PC-3 (cell line): ENCODE results near the gene ZNF512B. TPM values are rescaled to one million over a fixed set of nuclear protein-coding genes. Genes with fewer than 3 reads are reported as not detected.

Source experiments
- ATAC-seq: fragments of 200-7000 bp; cut with Tn5 transposase; 2 replicates; pipeline ENCODE4 v1.9.1; 2020; ENCODE audit warnings: mild to moderate bottlenecking, moderate library complexity
- BruUV-seq: library from RNA; stranded (reverse); fragments of 400-500 nt; replicated peaks from 2 replicates; lab custom pipeline; 2021; lab: Mats Ljungman, UMichigan
- CTCF ChIA-PET: fragments of 300-600 bp; sonication (Branson Sonifier 250); formaldehyde crosslinking; loops from one replicate; lab custom pipeline; 2022; ENCODE audit warnings: antibody characterized with exemption; lab: Charles Lee
- POLR2A ChIA-PET: fragments of 300-600 bp; sonication (Branson Sonifier 250); formaldehyde crosslinking; loops from one replicate; lab custom pipeline; 2022; ENCODE audit warnings: antibody characterized with exemption; ENCODE audit not compliant: unreplicated experiment; lab: Charles Lee
- DNase-seq: peaks from one replicate; pipeline ENCODE4 v3.0.0-alpha.2; 2015
- H2AFZ ChIP-seq: fragments of 300-600 bp; sonication (generic); 2 replicates; pipeline ENCODE4 v1.6.0; 2016; ENCODE audit warnings: antibody characterized with exemption, low read length
- H3F3A ChIP-seq: fragments of 300-600 bp; sonication (generic); one replicate; pipeline ENCODE4 v1.6.0; 2017; ENCODE audit warnings: antibody characterized with exemption, low read length, control low read depth, mild to moderate bottlenecking; ENCODE audit not compliant: unreplicated experiment
- H3K27ac ChIP-seq: fragments of 300-600 bp; sonication (generic); 2 replicates; pipeline ENCODE4 v1.5.1; 2016; ENCODE audit warnings: mild to moderate bottlenecking, low read length
- H3K27me3 ChIP-seq: fragments of 300-600 bp; sonication (generic); 2 replicates; pipeline ENCODE4 v1.6.1; 2016; ENCODE audit warnings: low read length, mixed read lengths
- H3K36me3 ChIP-seq: fragments of 300-600 bp; sonication (generic); 2 replicates; pipeline ENCODE4 v1.6.1; 2016; ENCODE audit warnings: low read depth, mixed run types, low read length, mixed read lengths
- H3K4me1 ChIP-seq: fragments of 300-600 bp; sonication (generic); 2 replicates; pipeline ENCODE4 v1.5.1; 2016; ENCODE audit warnings: low read length; ENCODE audit not compliant: insufficient read depth
- H3K4me2 ChIP-seq: fragments of 300-600 bp; sonication (generic); 2 replicates; pipeline ENCODE4 v1.6.0; 2016; ENCODE audit warnings: low read length
- H3K4me3 ChIP-seq: fragments of 300-600 bp; sonication (generic); 2 replicates; pipeline ENCODE4 v1.5.1; 2016; ENCODE audit warnings: mild to moderate bottlenecking, low read length, mixed read lengths
- H3K79me2 ChIP-seq: fragments of 300-600 bp; sonication (generic); 2 replicates; pipeline ENCODE4 v1.6.1; 2017; ENCODE audit warnings: low read length, mixed read lengths
- H3K9ac ChIP-seq: fragments of 300-600 bp; sonication (generic); 2 replicates; pipeline ENCODE4 v1.6.0; 2016; ENCODE audit warnings: mild to moderate bottlenecking, low read length
- H3K9me2 ChIP-seq: fragments of 300-600 bp; sonication (generic); replicated peaks from 2 replicates; pipeline ENCODE4 v1.6.1; 2016; ENCODE audit warnings: mixed run types, low read length, mixed read lengths
- H3K9me3 ChIP-seq: fragments of 300-600 bp; sonication (generic); 2 replicates; pipeline ENCODE4 v1.6.1; 2016; ENCODE audit warnings: low read length, mixed read lengths
- H4K20me1 ChIP-seq: fragments of 300-600 bp; sonication (generic); 2 replicates; pipeline ENCODE4 v1.6.1; 2016; ENCODE audit warnings: low read length, mixed read lengths
- EZH2 ChIP-seq: fragments of 300-600 bp; sonication (generic); IDR thresholded peaks from one replicate; pipeline ENCODE4 v1.6.1; 2017; ENCODE audit warnings: antibody characterized with exemption, mild to moderate bottlenecking, low read length; ENCODE audit not compliant: unreplicated experiment
- EZH2phosphoT487 ChIP-seq: fragments of 300-600 bp; sonication (generic); IDR thresholded peaks from 2 replicates; pipeline ENCODE4 v1.6.1; 2018; ENCODE audit warnings: mild to moderate bottlenecking, antibody characterized with exemption, low read length, borderline replicate concordance
- intact Hi-C: fragments of 100-400 bp; cut with micrococcal nuclease; formaldehyde crosslinking; loops from 2 replicates; pipeline ENCODE4 v1.9.0; 2023
- total RNA-seq: library from RNA; depleted of rRNA; stranded (reverse); fragments of >200 nt; gene quantifications from 2 replicates; pipeline ENCODE4 v1.2.3, GENCODE V29; 2014
- TF ChIP-seq, protein P1 (sequence below): fragments of 300-600 bp; sonication (generic); conservative IDR thresholded peaks from 2 replicates; pipeline ENCODE4 v1.5.1; 2017; ENCODE audit warnings: antibody characterized with exemption, low read depth, mild to moderate bottlenecking, low read length

The ZNF512B gene
- total RNA-seq, 1 experiment from 2014 or later: 18.0 TPM

GRCh38 chr20:63980317-63980805 is 10.6 kb upstream of the ZNF512B start:
- intact Hi-C loops: no loop called here
- TF ChIP-seq EZH2: no peak
- no peak for TF ChIP-seq EZH2phosphoT487
- TF ChIP-seq, protein P1, sequence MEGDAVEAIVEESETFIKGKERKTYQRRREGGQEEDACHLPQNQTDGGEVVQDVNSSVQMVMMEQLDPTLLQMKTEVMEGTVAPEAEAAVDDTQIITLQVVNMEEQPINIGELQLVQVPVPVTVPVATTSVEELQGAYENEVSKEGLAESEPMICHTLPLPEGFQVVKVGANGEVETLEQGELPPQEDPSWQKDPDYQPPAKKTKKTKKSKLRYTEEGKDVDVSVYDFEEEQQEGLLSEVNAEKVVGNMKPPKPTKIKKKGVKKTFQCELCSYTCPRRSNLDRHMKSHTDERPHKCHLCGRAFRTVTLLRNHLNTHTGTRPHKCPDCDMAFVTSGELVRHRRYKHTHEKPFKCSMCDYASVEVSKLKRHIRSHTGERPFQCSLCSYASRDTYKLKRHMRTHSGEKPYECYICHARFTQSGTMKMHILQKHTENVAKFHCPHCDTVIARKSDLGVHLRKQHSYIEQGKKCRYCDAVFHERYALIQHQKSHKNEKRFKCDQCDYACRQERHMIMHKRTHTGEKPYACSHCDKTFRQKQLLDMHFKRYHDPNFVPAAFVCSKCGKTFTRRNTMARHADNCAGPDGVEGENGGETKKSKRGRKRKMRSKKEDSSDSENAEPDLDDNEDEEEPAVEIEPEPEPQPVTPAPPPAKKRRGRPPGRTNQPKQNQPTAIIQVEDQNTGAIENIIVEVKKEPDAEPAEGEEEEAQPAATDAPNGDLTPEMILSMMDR: no peak
- Histone ChIP-seq H3K9me2 (no peaks in the 10 kb centered on the region), H3K4me2 (peak overlapping the region; percentile 96), H3K4me1 (peaks cover 28% of the 10 kb centered on the region), H2AFZ (peak overlapping the region; percentile 79), H3K4me3 (peak overlapping the region; percentile 99), H3K79me2 (peaks cover 33% of the 10 kb centered on the region), H3F3A (peaks cover 3% of the 10 kb centered on the region), H3K27me3 (no peaks in the 10 kb centered on the region), H3K9me3 (no peaks in the 10 kb centered on the region), H3K9ac (peak overlapping the region; percentile 93), H4K20me1 (no peaks in the 10 kb centered on the region), H3K36me3 (peaks cover 13% of the 10 kb centered on the region; the same call in 1 of the 2 replicates), H3K27ac (peak overlapping the region; percentile 24)
- CTCF ChIA-PET: interaction anchor here (0.6 to 1.7 kb wide), 5 partner anchors 58 to 442 kb away, joined by 3 to 6 read pairs (median 3); no protein-coding TSS in a partner anchor
- ATAC-seq (peak; percentile 5), DNase-seq (no peak)
- POLR2A ChIA-PET: interaction anchor here (0.5 to 0.7 kb wide), 6 partner anchors 21 to 460 kb away, joined by 3 to 7 read pairs (median 3); partner anchors contain the start of genes TCEA2 and TPD52L2
- BruUV-seq: TSS peak; percentile 40

GRCh38 chr20:63979557-63980316 is 10.0 kb upstream of the ZNF512B start, which contains the start of gene SAMD10:
Gene SAMD10, minus strand, starts transcription at chr20:63979642. Its CDS starts 175 bp downstream, at chr20:63979467.
- ChIA-PET CTCF (interaction anchor here (0.8 to 1.7 kb wide), 2 partner anchors 59 to 60 kb away, joined by 3 to 6 read pairs; no protein-coding TSS in a partner anchor), POLR2A (interaction anchor here (0.6 kb wide), 1 partner anchor 114 kb away, joined by 3 read pairs; no protein-coding TSS in a partner anchor)
- peak within 1 kb of the TSS; percentile 93 for H3K9ac ChIP-seq
- no TSS peak for BruUV-seq
- H3F3A ChIP-seq: peaks cover 3% of the 10 kb centered on the region
- TF ChIP-seq EZH2phosphoT487 (no peak), EZH2 (no peak)
- TF ChIP-seq, protein P1: no peak; the same call in 1 of the 2 replicates
- DNase-seq: peak; percentile 54
- no peaks in the 10 kb centered on the region for H3K27me3 ChIP-seq
- H3K36me3 ChIP-seq: peaks cover 7% of the 10 kb centered on the region; the same call in 1 of the 2 replicates
- H2AFZ ChIP-seq: peak within 1 kb of the TSS; percentile 90
- no peaks in the 10 kb centered on the region for H3K9me2 ChIP-seq
- peak within 1 kb of the TSS; percentile 46 for H3K27ac ChIP-seq
- peaks cover 33% of the 10 kb centered on the region for H3K79me2 ChIP-seq
- no peaks in the 10 kb centered on the region for H4K20me1 ChIP-seq
- H3K4me3 ChIP-seq: peak within 1 kb of the TSS; percentile 99
- intact Hi-C loops: no loop called here
- peak within 1 kb of the TSS; percentile 97 for H3K4me2 ChIP-seq
- peaks cover 28% of the 10 kb centered on the region for H3K4me1 ChIP-seq
- peak; percentile 27 for ATAC-seq
- H3K9me3 ChIP-seq: no peaks in the 10 kb centered on the region
